Measurements from ENCODE around the gene TAF10.

TAF10 gene

DNA sequence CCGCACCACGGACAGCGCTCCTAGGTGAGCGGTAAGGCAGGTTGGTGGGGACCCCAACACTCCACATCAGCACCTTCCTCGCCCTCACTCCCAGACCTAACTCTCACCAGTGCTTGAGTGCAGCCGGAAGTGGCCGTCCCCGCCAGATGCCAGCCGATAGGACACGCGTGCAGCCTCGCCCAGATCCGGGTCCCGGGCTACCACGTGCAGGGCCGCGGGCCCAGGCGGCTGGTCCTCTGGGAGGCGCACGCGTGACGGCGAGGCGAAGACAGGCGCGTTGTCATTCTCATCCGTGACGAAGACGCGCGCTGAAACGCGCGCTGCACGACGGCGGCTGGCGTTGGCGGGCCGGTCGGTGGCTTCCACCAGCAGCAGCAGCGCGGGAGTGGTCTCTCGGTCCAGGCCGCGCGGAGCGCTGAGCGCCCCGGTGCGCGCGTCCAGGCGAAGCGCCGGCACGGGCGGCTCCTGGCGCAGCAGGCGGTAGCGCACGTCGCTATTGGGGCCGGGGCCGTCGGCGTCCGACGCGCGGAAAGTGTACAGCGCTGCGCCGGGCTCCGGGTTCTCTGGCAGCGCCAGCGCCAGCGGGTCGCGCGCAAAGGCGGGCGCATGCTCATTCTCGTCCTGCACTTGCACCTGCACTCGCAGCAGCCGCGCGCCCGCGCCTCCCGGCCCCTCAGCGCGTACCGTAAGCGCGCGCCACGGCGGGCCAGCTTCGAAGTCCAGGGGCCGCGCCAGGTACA, 18.0 kb upstream of the TAF10 start:
- no peak overlapping the region for H3K27ac ChIP-seq (replicated peaks)
- no peak for DNase-seq (ENCODE audit: low read depth in 1 of 2, low spot score in 1 of 2)
- no peaks in the 10 kb centered on the region for H3K27me3 ChIP-seq (ENCODE audit: insufficient read depth, poor library complexity, severe bottlenecking)
- no peak overlapping the region for H3K4me3 ChIP-seq (replicated peaks; ENCODE audit: insufficient read depth, low read length)
- TF ChIP-seq, protein P1, sequence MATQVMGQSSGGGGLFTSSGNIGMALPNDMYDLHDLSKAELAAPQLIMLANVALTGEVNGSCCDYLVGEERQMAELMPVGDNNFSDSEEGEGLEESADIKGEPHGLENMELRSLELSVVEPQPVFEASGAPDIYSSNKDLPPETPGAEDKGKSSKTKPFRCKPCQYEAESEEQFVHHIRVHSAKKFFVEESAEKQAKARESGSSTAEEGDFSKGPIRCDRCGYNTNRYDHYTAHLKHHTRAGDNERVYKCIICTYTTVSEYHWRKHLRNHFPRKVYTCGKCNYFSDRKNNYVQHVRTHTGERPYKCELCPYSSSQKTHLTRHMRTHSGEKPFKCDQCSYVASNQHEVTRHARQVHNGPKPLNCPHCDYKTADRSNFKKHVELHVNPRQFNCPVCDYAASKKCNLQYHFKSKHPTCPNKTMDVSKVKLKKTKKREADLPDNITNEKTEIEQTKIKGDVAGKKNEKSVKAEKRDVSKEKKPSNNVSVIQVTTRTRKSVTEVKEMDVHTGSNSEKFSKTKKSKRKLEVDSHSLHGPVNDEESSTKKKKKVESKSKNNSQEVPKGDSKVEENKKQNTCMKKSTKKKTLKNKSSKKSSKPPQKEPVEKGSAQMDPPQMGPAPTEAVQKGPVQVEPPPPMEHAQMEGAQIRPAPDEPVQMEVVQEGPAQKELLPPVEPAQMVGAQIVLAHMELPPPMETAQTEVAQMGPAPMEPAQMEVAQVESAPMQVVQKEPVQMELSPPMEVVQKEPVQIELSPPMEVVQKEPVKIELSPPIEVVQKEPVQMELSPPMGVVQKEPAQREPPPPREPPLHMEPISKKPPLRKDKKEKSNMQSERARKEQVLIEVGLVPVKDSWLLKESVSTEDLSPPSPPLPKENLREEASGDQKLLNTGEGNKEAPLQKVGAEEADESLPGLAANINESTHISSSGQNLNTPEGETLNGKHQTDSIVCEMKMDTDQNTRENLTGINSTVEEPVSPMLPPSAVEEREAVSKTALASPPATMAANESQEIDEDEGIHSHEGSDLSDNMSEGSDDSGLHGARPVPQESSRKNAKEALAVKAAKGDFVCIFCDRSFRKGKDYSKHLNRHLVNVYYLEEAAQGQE (IDR thresholded peaks at IDR 0.05; ENCODE audit: insufficient replicate concordance, low read depth), result peak; percentile 48
- no peak for TF ChIP-seq SPI1 (IDR thresholded peaks at IDR 0.05; ENCODE audit: borderline replicate concordance, low read depth)

DNA sequence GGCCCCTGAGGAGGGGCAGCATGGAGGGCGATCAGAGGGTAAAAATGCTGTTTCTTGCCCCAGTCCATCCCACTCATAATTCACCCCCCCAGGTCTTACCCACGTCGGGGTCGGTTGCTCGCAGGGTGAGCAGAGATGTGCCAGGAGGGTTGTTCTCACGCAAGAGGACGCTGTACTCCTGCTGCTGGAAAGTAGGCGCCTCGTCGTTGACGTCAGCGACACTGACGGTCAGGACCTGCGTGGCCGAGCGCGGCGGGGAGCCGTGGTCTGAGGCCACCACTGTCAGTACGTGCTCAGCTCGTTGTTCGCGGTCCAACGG, 17.5 kb upstream of the TAF10 start:
- TF ChIP-seq GABPA (IDR thresholded peaks at IDR 0.05; ENCODE audit: low read depth) (no peak), POLR2AphosphoS5 (IDR thresholded peaks at IDR 0.05; ENCODE audit: low read depth) (no peak), SPI1 (IDR thresholded peaks at IDR 0.05; ENCODE audit: borderline replicate concordance, low read depth) (no peak)
- TF ChIP-seq, protein P1 (IDR thresholded peaks at IDR 0.05; ENCODE audit: insufficient replicate concordance, low read depth), result no peak
- TF ChIP-seq, protein P2, sequence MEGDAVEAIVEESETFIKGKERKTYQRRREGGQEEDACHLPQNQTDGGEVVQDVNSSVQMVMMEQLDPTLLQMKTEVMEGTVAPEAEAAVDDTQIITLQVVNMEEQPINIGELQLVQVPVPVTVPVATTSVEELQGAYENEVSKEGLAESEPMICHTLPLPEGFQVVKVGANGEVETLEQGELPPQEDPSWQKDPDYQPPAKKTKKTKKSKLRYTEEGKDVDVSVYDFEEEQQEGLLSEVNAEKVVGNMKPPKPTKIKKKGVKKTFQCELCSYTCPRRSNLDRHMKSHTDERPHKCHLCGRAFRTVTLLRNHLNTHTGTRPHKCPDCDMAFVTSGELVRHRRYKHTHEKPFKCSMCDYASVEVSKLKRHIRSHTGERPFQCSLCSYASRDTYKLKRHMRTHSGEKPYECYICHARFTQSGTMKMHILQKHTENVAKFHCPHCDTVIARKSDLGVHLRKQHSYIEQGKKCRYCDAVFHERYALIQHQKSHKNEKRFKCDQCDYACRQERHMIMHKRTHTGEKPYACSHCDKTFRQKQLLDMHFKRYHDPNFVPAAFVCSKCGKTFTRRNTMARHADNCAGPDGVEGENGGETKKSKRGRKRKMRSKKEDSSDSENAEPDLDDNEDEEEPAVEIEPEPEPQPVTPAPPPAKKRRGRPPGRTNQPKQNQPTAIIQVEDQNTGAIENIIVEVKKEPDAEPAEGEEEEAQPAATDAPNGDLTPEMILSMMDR (IDR thresholded peaks at IDR 0.05; ENCODE audit: insufficient read depth, low read length), result no peak

DNA sequence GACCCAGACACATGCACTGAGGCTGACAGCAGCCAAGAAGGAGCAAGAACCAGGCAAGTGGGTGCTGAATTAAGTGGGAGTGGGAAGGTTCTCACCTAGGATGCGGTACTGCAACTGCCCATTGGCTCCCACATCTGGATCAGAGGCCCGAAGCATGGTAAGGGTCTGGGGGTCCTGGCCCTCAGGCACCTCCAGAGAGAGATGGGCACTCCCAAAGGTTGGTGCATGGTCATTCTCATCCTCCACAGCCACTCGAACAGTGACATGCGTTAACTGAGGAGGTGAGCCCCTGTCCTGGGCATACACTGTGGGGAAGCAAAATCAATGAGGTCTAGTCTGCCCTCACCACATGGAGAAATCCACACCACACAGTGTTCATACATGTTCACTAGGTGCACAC, 16.5 kb upstream of the TAF10 start:
- Histone ChIP-seq H3K27me3 (ENCODE audit: insufficient read depth, poor library complexity, severe bottlenecking) (no peaks in the 10 kb centered on the region), H3K27ac (replicated peaks) (no peak overlapping the region), H3K4me3 (replicated peaks; ENCODE audit: insufficient read depth, low read length) (no peak overlapping the region)
- TF ChIP-seq SPI1 (IDR thresholded peaks at IDR 0.05; ENCODE audit: borderline replicate concordance, low read depth) (no peak), GABPA (IDR thresholded peaks at IDR 0.05; ENCODE audit: low read depth) (no peak), POLR2AphosphoS5 (IDR thresholded peaks at IDR 0.05; ENCODE audit: low read depth) (no peak)
- TF ChIP-seq, protein P1 (IDR thresholded peaks at IDR 0.05; ENCODE audit: insufficient replicate concordance, low read depth), result no peak
- TF ChIP-seq, protein P2 (IDR thresholded peaks at IDR 0.05; ENCODE audit: insufficient read depth, low read length), result no peak
- DNase-seq (ENCODE audit: low read depth in 1 of 2, low spot score in 1 of 2), result no peak

More for the DNA sequence above, 17.5 kb upstream of the TAF10 start:
- Histone ChIP-seq H3K27me3 (ENCODE audit: insufficient read depth, poor library complexity, severe bottlenecking) (no peaks in the 10 kb centered on the region), H3K4me3 (replicated peaks; ENCODE audit: insufficient read depth, low read length) (no peak overlapping the region), H3K27ac (replicated peaks) (no peak overlapping the region)
- no peak for DNase-seq (ENCODE audit: low read depth in 1 of 2, low spot score in 1 of 2)
